ENCODE data around the gene FAXDC2. TPM values are rescaled to one million over a fixed set of nuclear protein-coding genes. Genes with fewer than 3 reads are reported as not detected.

Gene FAXDC2, protein sequence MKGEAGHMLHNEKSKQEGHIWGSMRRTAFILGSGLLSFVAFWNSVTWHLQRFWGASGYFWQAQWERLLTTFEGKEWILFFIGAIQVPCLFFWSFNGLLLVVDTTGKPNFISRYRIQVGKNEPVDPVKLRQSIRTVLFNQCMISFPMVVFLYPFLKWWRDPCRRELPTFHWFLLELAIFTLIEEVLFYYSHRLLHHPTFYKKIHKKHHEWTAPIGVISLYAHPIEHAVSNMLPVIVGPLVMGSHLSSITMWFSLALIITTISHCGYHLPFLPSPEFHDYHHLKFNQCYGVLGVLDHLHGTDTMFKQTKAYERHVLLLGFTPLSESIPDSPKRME
- 13.5 and 19.6 TPM in 2 replicates for polyA plus RNA-seq

GRCh38 chr5:154850255-154851062 is at the start of gene FAXDC2:
FAXDC2 (minus strand) TSS chr5:154850603; CDS start chr5:154838178, 12,425 bp downstream.

GRCh38 chr5:154858297-154858971 is 8.0 kb upstream of the FAXDC2 start, which contains the start of gene CNOT8:
CNOT8 (plus strand) TSS chr5:154858627; CDS start chr5:154863279, 4,652 bp downstream.

Other genes starting within 250 kb of the FAXDC2 start
- gene LARP1, start 95.2 kb downstream of the FAXDC2 start, polyA plus RNA-seq, result 82.2 and 83.0 TPM in 2 replicates
- 21.7 and 26.4 TPM in 2 replicates for gene CNOT8, start 8.0 kb upstream of the FAXDC2 start, polyA plus RNA-seq
- 3.0 and 3.7 TPM in 2 replicates for gene GEMIN5, start 87.6 kb upstream of the FAXDC2 start, polyA plus RNA-seq
- 193 and 209 TPM in 2 replicates for gene MRPL22, start 90.5 kb upstream of the FAXDC2 start, polyA plus RNA-seq
- gene KIF4B, start 163.2 kb upstream of the FAXDC2 start, polyA plus RNA-seq, result 0.10 and 0.85 TPM in 2 replicates